K562 (cell line): ENCODE data around the gene TBC1D17. TPM values are rescaled to one million over a fixed set of nuclear protein-coding genes. Genes with fewer than 3 reads are reported as not detected.
A peak's percentile ranks its signal among the peaks of the same experiment; 100 is the strongest.

Experiments
- ATAC-seq: fragments of 200-7000 bp; cut with Tn5 transposase; 3 replicates; pipeline ENCODE4 v1.9.1; 2020; ENCODE audit warnings: moderate library complexity
- BruUV-seq: library from RNA; stranded (reverse); fragments of 400-500 nt; replicated peaks from 2 replicates; lab custom pipeline; 2021; lab: Mats Ljungman, UMichigan
- CTCF ChIA-PET: fragments of 300-600 bp; formaldehyde crosslinking; extraction: SDS; loops from one replicate; lab custom pipeline; 2021; ENCODE audit warnings: low intra/inter-chr PET ratio; lab: Yijun Ruan, JAX
- POLR2A ChIA-PET: fragments of 300-600, 350-650 bp; sonication (Branson Sonifier 250); formaldehyde crosslinking; extraction: SDS; loops from one replicate; lab custom pipeline; 2021; ENCODE audit warnings: antibody characterized with exemption, inconsistent platforms; lab: Yijun Ruan, JAX
- DNase-seq, 4 experiments: peaks; one replicate each; pipeline versions ENCODE4 v3.0.0 to v3.0.0-alpha.2; 2011 to 2018; ENCODE audit warnings: low spot score in 3 of 4, mixed read lengths in 3 of 4; ENCODE audit errors: extremely low read depth in 1 of 4
- FAIRE-seq: peaks from 2 replicates; lab custom pipeline; 2011; peaks lifted over from hg19 to GRCh38; lab: Jason Lieb, UNC
- H2AFZ ChIP-seq: 2 replicates; pipeline ENCODE4 v1.6.0; 2011; ENCODE audit warnings: low read depth, low read length, control low read depth, inconsistent platforms
- H3K27ac ChIP-seq: fragments of 200-600 bp; 3 replicates; pipeline ENCODE4 v1.8.0; 2011; ENCODE audit warnings: low read depth, mild to moderate bottlenecking, control low read depth, inconsistent platforms, low read length, moderate library complexity, mixed read lengths; ENCODE audit errors: extremely low read depth
- H3K27me3 ChIP-seq, 2 experiments: fragments of 300-600 bp in 1 of 2; 2 replicates in 1 of 2; 3 replicates in 1 of 2; pipeline versions ENCODE4 v1.6.0 to v1.8.0; 2011; ENCODE audit warnings: inconsistent platforms in 2 of 2, low read length in 2 of 2, mild to moderate bottlenecking in 1 of 2, mixed read lengths in 1 of 2, moderate library complexity in 1 of 2; ENCODE audit not compliant: control insufficient read depth in 2 of 2, insufficient read depth in 2 of 2
- H3K36me3 ChIP-seq: fragments of 300-600 bp; 3 replicates; pipeline ENCODE4 v1.8.0; 2011; ENCODE audit warnings: mild to moderate bottlenecking, low read length, inconsistent platforms; ENCODE audit not compliant: control insufficient read depth, insufficient read depth
- H3K4me1 ChIP-seq, 2 experiments: fragments of 200-600 bp in 1 of 2; replicated peaks in 1 of 2; 2 replicates in 1 of 2; 3 replicates in 1 of 2; pipeline versions ENCODE4 v1.5.1 to v1.8.0; 2011; ENCODE audit warnings: inconsistent platforms in 2 of 2, low read length in 2 of 2, mild to moderate bottlenecking in 1 of 2, mixed read lengths in 1 of 2, moderate library complexity in 1 of 2; ENCODE audit not compliant: control insufficient read depth in 2 of 2, insufficient read depth in 2 of 2
- H3K4me2 ChIP-seq: 2 replicates; pipeline ENCODE4 v1.6.1; 2011; ENCODE audit warnings: low read length, control low read depth, inconsistent platforms, mixed read lengths; ENCODE audit not compliant: insufficient read depth
- H3K4me3 ChIP-seq: fragments of 200-600 bp; sonication (generic), shearing (Covaris generic); 2 replicates; pipeline ENCODE4 v1.5.1; 2016; ENCODE audit warnings: control low read depth, inconsistent platforms
- H3K79me2 ChIP-seq: fragments of 200-600 bp; 3 replicates; pipeline ENCODE4 v1.8.0; 2011; ENCODE audit warnings: low read length, inconsistent platforms; ENCODE audit not compliant: control insufficient read depth, insufficient read depth
- H3K9ac ChIP-seq, 2 experiments: 2 replicates each; pipeline versions ENCODE4 v1.6.0 to v1.6.1; 2011; ENCODE audit warnings: low read depth in 2 of 2, low read length in 2 of 2, control low read depth in 1 of 2, inconsistent platforms in 1 of 2, mild to moderate bottlenecking in 1 of 2, mixed read lengths in 1 of 2; ENCODE audit not compliant: insufficient read depth in 1 of 2
- H3K9me1 ChIP-seq: one replicate; pipeline ENCODE4 v1.6.0; 2011; ENCODE audit warnings: inconsistent platforms, mild to moderate bottlenecking, low read length, moderate library complexity; ENCODE audit not compliant: control insufficient read depth, insufficient read depth
- H3K9me3 ChIP-seq: replicated peaks from 2 replicates; pipeline ENCODE4 v1.5.1; 2011; ENCODE audit warnings: low read depth, low read length, inconsistent platforms; ENCODE audit not compliant: control insufficient read depth, insufficient read depth
- H4K20me1 ChIP-seq: replicated peaks from 2 replicates; pipeline ENCODE4 v1.6.1; 2011; ENCODE audit warnings: low read length, inconsistent platforms, mixed read lengths; ENCODE audit not compliant: control insufficient read depth, insufficient read depth
- CXXC5 ChIP-seq: fragments of 250-450 bp; sonication (Bioruptor Pico); IDR thresholded peaks from 2 replicates; pipeline ENCODE4 v1.8.0; 2022; ENCODE audit warnings: inconsistent platforms, mild to moderate bottlenecking, moderate library complexity
- EGR1 ChIP-seq: fragments of 450-650 bp; conservative IDR thresholded peaks from 2 replicates; pipeline ENCODE4 v1.6.1; 2017; ENCODE audit warnings: mild to moderate bottlenecking
- GATA2 ChIP-seq: sonication (generic); formaldehyde crosslinking; IDR thresholded peaks from 2 replicates; pipeline ENCODE4 v1.4.0; 2020; ENCODE audit warnings: mild to moderate bottlenecking, missing genetic modification reagents
- KDM5B ChIP-seq: fragments of 200-600 bp; sonication (generic); IDR thresholded peaks from 2 replicates; pipeline ENCODE4 v1.6.1; 2012; ENCODE audit warnings: low read depth, mild to moderate bottlenecking, moderate library complexity, low read length, control low read depth, inconsistent platforms; ENCODE audit not compliant: insufficient replicate concordance
- LARP7 ChIP-seq: fragments of 450-650 bp; IDR thresholded peaks from 2 replicates; pipeline ENCODE4 v1.6.1; 2016
- PCBP1 ChIP-seq: fragments of 200-400 bp; formaldehyde crosslinking; IDR thresholded peaks from 2 replicates; pipeline ENCODE4 v1.6.1; 2018; ENCODE audit warnings: mild to moderate bottlenecking, low read depth, low read length; ENCODE audit not compliant: poor library complexity, severe bottlenecking
- PHB ChIP-seq: fragments of 250-450 bp; sonication (Bioruptor Pico); IDR thresholded peaks from 2 replicates; pipeline ENCODE4 v1.5.0; 2021
- SP2 ChIP-seq: IDR thresholded peaks from 2 replicates; pipeline ENCODE4 v1.6.1; 2011; ENCODE audit warnings: mild to moderate bottlenecking, low read depth, low read length, moderate library complexity; ENCODE audit not compliant: poor library complexity, severe bottlenecking; ENCODE audit errors: extremely low read depth
- ZFP30 ChIP-seq: fragments of 250-450 bp; sonication (Bioruptor Pico); IDR thresholded peaks from 2 replicates; pipeline ENCODE4 v1.8.0; 2022; ENCODE audit warnings: moderate library complexity, mild to moderate bottlenecking, inconsistent platforms, borderline replicate concordance
- ZNF57 ChIP-seq: fragments of 450-650 bp; formaldehyde crosslinking; IDR thresholded peaks from 2 replicates; pipeline ENCODE4 v1.4.0; 2020; ENCODE audit warnings: mild to moderate bottlenecking, moderate library complexity
- WGBS: fragments of 100-300 bp; shearing (Covaris generic); methylation state at CpG from one replicate; pipeline ENCODE4 v1.1.6; 2016; ENCODE audit warnings: low coverage, mixed read lengths; ENCODE audit not compliant: insufficient coverage; ENCODE audit errors: missing lambda C conversion rate; 5-methylcytosine and 5-hydroxymethylcytosine counted together
- in situ Hi-C: fragments of 300-500 bp; cut with MboI; formaldehyde crosslinking; loops from 4 replicates; pipeline ENCODE4 v1.15.0; 2018; ENCODE audit warnings: inconsistent platforms, mixed read lengths
- intact Hi-C: fragments of 100-400 bp; cut with micrococcal nuclease; formaldehyde crosslinking; loops from 2 replicates; pipeline ENCODE4 v1.14.2; 2022
- polyA plus RNA-seq, 8 experiments: library from polyadenylated mRNA; depleted of rRNA in 4 of 8; stranded (reverse) in 5 of 8; unstranded in 3 of 8; fragments of >200 nt; fragmentation: Nextera tagmentation in 2 of 8; fragmentation: Illumina TruSeq in 1 of 8; extraction: Ambion mirVana in 2 of 8; extraction: Trizol in 1 of 8; gene quantifications; 2 replicates each; pipeline versions ENCODE4 v1.2.1 to v1.2.3, GENCODE V29; 2011 to 2014; ENCODE audit warnings: inconsistent platforms in 1 of 8, missing spikeins in 1 of 8
- total RNA-seq, 7 experiments: library from RNA; depleted of rRNA in 6 of 7; stranded (reverse); fragments of >200 nt in 6 of 7; fragmentation: Illumina TruSeq in 2 of 7; extraction: Trizol in 2 of 7; gene quantifications; 2 replicates each; pipeline versions ENCODE4 v1.2.1 to v1.2.3, GENCODE V29; 2011 to 2021; ENCODE audit warnings: low replicate concordance in 1 of 7
- TF ChIP-seq, protein P1 (sequence below): fragments of 450-650 bp; formaldehyde crosslinking; IDR thresholded peaks from 2 replicates; pipeline ENCODE4 v1.4.0; 2020; ENCODE audit warnings: mild to moderate bottlenecking, moderate library complexity
- TF ChIP-seq, protein P2 (sequence below): fragments of 250-450 bp; sonication (Bioruptor Pico); IDR thresholded peaks from 2 replicates; pipeline ENCODE4 v1.4.0; 2020

TBC1D17 gene
- total and polyA plus RNA-seq, 9 of the 15 experiments (the other 6 are each of a cell fraction or from before 2014, with no cell fraction given): 0.42 to 16.0 (median 3.8) TPM

DNA sequence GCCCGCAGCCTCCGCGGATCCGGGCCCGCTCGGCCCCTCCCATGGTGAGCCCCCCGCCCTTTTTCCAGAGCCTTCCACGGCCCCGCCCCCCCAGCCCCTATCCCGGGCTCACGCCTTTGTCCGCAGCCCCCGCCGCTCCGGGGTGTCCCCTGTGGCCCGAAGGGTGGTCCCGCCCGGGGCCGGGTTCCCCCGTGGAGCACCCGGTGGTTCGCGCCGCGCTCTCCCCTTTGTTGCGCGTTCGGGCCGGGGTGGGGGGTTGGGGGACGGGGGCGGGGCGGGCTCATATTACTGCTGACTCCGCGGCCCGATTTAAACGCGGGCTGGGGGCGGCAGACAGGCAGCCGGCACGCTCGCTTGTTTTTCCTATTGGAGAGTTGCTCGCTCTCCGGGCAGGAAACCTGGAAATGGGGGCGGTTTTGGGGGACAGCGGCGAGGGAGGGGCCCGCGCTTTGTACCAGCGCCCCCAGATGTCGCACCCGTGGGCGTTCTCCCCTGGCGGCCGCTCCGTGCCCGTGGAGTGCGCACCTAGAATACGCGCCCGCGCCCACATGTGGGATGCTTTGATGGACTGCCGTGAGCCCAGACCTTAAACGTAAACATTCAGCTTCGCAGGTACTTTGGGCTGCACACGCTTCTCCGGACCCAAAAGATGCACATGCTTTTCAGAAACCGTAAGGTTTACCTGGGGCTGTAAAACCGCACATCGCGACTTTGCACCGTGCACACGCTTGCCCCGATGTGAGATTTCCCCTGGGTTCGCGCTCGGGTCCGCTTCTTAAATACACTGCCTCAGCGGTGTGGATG, 25.8 kb upstream of the TBC1D17 start:
- peak overlapping the region; percentile 87 for H3K4me3 ChIP-seq
- peak overlapping the region; percentile 100 for H3K27ac ChIP-seq
- peak overlapping the region; percentile 92 for H3K4me2 ChIP-seq
- peaks cover 16% of the 10 kb centered on the region for H4K20me1 ChIP-seq
- 5% methylated on average over 39 of the region's 78 CpGs for WGBS
- POLR2A ChIA-PET: interaction anchor here (1.0 to 1.7 kb wide), 4 partner anchors 9 to 22 kb away, joined by 5 to 6 read pairs (median 5); no protein-coding TSS in a partner anchor
- BruUV-seq: no TSS peak
- ATAC-seq: no peak
- intact Hi-C loops: no loop called here
- peaks cover 39 to 70% of the 10 kb centered on the region in 2 experiments for H3K4me1 ChIP-seq
- no peaks in the 10 kb centered on the region for H3K27me3 ChIP-seq
- peak overlapping the region; percentile 97; the same call in 1 of the 2 replicates for H2AFZ ChIP-seq
- H3K79me2 ChIP-seq: peaks cover 54% of the 10 kb centered on the region
- peak overlapping the region; percentile 97 to 99 for H3K9ac ChIP-seq
- no peak for FAIRE-seq
- peaks cover 11% of the 10 kb centered on the region for H3K9me1 ChIP-seq
- H3K36me3 ChIP-seq: peaks cover 42% of the 10 kb centered on the region
- in situ Hi-C loops: no loop called here
- peak; percentile 55 to 89 (median 77) for DNase-seq
- CTCF ChIA-PET: no interaction called here
- H3K9me3 ChIP-seq: 0 out of 2 replicates have a peak, but pooled peaks cover 6% of the 10 kb centered on the region
- no peak for TF ChIP-seq LARP7
- no peak for TF ChIP-seq PHB (CRISPR knock-in tag)
- TF ChIP-seq, protein P1, sequence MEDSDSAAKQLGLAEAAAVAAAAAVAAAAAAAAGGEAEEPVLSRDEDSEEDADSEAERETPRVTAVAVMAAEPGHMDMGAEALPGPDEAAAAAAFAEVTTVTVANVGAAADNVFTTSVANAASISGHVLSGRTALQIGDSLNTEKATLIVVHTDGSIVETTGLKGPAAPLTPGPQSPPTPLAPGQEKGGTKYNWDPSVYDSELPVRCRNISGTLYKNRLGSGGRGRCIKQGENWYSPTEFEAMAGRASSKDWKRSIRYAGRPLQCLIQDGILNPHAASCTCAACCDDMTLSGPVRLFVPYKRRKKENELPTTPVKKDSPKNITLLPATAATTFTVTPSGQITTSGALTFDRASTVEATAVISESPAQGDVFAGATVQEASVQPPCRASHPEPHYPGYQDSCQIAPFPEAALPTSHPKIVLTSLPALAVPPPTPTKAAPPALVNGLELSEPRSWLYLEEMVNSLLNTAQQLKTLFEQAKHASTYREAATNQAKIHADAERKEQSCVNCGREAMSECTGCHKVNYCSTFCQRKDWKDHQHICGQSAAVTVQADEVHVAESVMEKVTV (CRISPR knock-in tag): no peak
- peak; percentile 67 for TF ChIP-seq EGR1
- TF ChIP-seq, protein P2, sequence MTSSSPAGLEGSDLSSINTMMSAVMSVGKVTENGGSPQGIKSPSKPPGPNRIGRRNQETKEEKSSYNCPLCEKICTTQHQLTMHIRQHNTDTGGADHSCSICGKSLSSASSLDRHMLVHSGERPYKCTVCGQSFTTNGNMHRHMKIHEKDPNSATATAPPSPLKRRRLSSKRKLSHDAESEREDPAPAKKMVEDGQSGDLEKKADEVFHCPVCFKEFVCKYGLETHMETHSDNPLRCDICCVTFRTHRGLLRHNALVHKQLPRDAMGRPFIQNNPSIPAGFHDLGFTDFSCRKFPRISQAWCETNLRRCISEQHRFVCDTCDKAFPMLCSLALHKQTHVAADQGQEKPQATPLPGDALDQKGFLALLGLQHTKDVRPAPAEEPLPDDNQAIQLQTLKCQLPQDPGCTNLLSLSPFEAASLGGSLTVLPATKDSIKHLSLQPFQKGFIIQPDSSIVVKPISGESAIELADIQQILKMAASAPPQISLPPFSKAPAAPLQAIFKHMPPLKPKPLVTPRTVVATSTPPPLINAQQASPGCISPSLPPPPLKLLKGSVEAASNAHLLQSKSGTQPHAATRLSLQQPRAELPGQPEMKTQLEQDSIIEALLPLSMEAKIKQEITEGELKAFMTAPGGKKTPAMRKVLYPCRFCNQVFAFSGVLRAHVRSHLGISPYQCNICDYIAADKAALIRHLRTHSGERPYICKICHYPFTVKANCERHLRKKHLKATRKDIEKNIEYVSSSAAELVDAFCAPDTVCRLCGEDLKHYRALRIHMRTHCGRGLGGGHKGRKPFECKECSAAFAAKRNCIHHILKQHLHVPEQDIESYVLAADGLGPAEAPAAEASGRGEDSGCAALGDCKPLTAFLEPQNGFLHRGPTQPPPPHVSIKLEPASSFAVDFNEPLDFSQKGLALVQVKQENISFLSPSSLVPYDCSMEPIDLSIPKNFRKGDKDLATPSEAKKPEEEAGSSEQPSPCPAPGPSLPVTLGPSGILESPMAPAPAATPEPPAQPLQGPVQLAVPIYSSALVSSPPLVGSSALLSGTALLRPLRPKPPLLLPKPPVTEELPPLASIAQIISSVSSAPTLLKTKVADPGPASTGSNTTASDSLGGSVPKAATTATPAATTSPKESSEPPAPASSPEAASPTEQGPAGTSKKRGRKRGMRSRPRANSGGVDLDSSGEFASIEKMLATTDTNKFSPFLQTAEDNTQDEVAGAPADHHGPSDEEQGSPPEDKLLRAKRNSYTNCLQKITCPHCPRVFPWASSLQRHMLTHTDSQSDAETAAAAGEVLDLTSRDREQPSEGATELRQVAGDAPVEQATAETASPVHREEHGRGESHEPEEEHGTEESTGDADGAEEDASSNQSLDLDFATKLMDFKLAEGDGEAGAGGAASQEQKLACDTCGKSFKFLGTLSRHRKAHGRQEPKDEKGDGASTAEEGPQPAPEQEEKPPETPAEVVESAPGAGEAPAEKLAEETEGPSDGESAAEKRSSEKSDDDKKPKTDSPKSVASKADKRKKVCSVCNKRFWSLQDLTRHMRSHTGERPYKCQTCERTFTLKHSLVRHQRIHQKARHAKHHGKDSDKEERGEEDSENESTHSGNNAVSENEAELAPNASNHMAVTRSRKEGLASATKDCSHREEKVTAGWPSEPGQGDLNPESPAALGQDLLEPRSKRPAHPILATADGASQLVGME (CRISPR knock-in tag): 0 out of 2 replicates have a peak, but pooled peaks have one; percentile 41
- no peak for TF ChIP-seq GATA2 (CRISPR knock-in tag)
- TF ChIP-seq ZNF57: no peak
- peak; percentile 7; the same call in 1 of the 2 replicates for TF ChIP-seq CXXC5 (CRISPR knock-in tag)
- no peak for TF ChIP-seq SP2
- TF ChIP-seq ZFP30 (CRISPR knock-in tag): no peak
- peak; percentile 29 for TF ChIP-seq KDM5B
- no peak for TF ChIP-seq PCBP1
